Rectal smooth muscle tissue (tissue), 1 donor: ENCODE data around the gene PLEKHA6.
A peak's percentile ranks its signal among the peaks of the same experiment; 100 is the strongest.
"Not testable (repeated sequence)": the region's sequence is repeated elsewhere in the genome, so short reads cannot be mapped to it uniquely, and the experiment has no call there.

Experiments used
- H3K27ac ChIP-seq: one replicate; pipeline ENCODE4 v1.7.0; 2013; ENCODE audit warnings: low read depth, low read length, inconsistent platforms
- H3K27me3 ChIP-seq: one replicate; pipeline ENCODE4 v1.7.0; 2013; ENCODE audit warnings: low read length; ENCODE audit not compliant: control insufficient read depth, insufficient read depth
- H3K36me3 ChIP-seq: one replicate; pipeline ENCODE4 v1.7.0; 2013; ENCODE audit warnings: low read length; ENCODE audit not compliant: control insufficient read depth, insufficient read depth
- H3K4me1 ChIP-seq: one replicate; pipeline ENCODE4 v1.7.0; 2013; ENCODE audit warnings: low read length; ENCODE audit not compliant: control insufficient read depth, insufficient read depth
- H3K4me3 ChIP-seq: one replicate; pipeline ENCODE4 v1.7.0; 2013; ENCODE audit warnings: low read length
- H3K9ac ChIP-seq: one replicate; pipeline ENCODE4 v1.7.0; 2013; ENCODE audit warnings: low read length

Gene PLEKHA6

GRCh38 chr1:204337583-204337982, 22.1 kb downstream of the PLEKHA6 start:
- H3K36me3 ChIP-seq, result no peaks in the 10 kb centered on the region
- no peaks in the 10 kb centered on the region for H3K27me3 ChIP-seq
- H3K4me1 ChIP-seq, result no peaks in the 10 kb centered on the region
- H3K27ac ChIP-seq, result no peak overlapping the region
- no peak overlapping the region for H3K4me3 ChIP-seq
- no peak overlapping the region for H3K9ac ChIP-seq

- Histone ChIP-seq H3K4me3 (no peak overlapping the region), H3K9ac (no peak overlapping the region), H3K36me3 (no peaks in the 10 kb centered on the region), H3K27me3 (no peaks in the 10 kb centered on the region), H3K27ac (no peak overlapping the region), H3K4me1 (no peaks in the 10 kb centered on the region)
Observed at GRCh38 chr1:204337036-204337429, 22.7 kb downstream of the PLEKHA6 start.

- Histone ChIP-seq H3K4me1 (no peaks in the 10 kb centered on the region), H3K4me3 (no peak overlapping the region), H3K36me3 (no peaks in the 10 kb centered on the region), H3K9ac (no peak overlapping the region), H3K27me3 (no peaks in the 10 kb centered on the region), H3K27ac (no peak overlapping the region)
Observed at GRCh38 chr1:204336421-204337035, 23.2 kb downstream of the PLEKHA6 start.

- Histone ChIP-seq H3K4me1 (no peaks in the 10 kb centered on the region), H3K27me3 (no peaks in the 10 kb centered on the region), H3K27ac (no peak overlapping the region)
Observed at GRCh38 chr1:204335533-204335932, 24.2 kb downstream of the PLEKHA6 start.

GRCh38 chr1:204335085-204335484, 24.6 kb downstream of the PLEKHA6 start:
- H3K9ac ChIP-seq, result no peak overlapping the region
- H3K27me3 ChIP-seq, result no peaks in the 10 kb centered on the region
- H3K27ac ChIP-seq, result no peak overlapping the region
- no peaks in the 10 kb centered on the region for H3K4me1 ChIP-seq
- no peaks in the 10 kb centered on the region for H3K36me3 ChIP-seq
- H3K4me3 ChIP-seq, result no peak overlapping the region

More at GRCh38 chr1:204335533-204335932, 24.2 kb downstream of the PLEKHA6 start:
- no peak overlapping the region for H3K4me3 ChIP-seq
- H3K9ac ChIP-seq, result no peak overlapping the region
- no peaks in the 10 kb centered on the region for H3K36me3 ChIP-seq

- no peaks in the 10 kb centered on the region for H3K27me3 ChIP-seq
- no peaks in the 10 kb centered on the region for H3K36me3 ChIP-seq
- no peak overlapping the region for H3K9ac ChIP-seq
- no peak overlapping the region for H3K4me3 ChIP-seq
- no peaks in the 10 kb centered on the region for H3K4me1 ChIP-seq
- no peak overlapping the region for H3K27ac ChIP-seq
Observed at GRCh38 chr1:204334455-204334854, 25.3 kb downstream of the PLEKHA6 start.

GRCh38 chr1:204333427-204333826, 26.3 kb downstream of the PLEKHA6 start:
- Histone ChIP-seq H3K36me3 (no peaks in the 10 kb centered on the region), H3K4me1 (no peaks in the 10 kb centered on the region), H3K27me3 (no peaks in the 10 kb centered on the region), H3K4me3 (no peak overlapping the region), H3K9ac (no peak overlapping the region), H3K27ac (no peak overlapping the region)

- Histone ChIP-seq H3K9ac (peak overlapping the region; percentile 51), H3K4me3 (peak overlapping the region; percentile 45), H3K27me3 (no peaks in the 10 kb centered on the region), H3K36me3 (no peaks in the 10 kb centered on the region), H3K4me1 (no peaks in the 10 kb centered on the region), H3K27ac (no peak overlapping the region)
Observed at GRCh38 chr1:204331847-204332487, 27.8 kb downstream of the PLEKHA6 start.

- Histone ChIP-seq H3K4me3 (peak overlapping the region; percentile 45), H3K27ac (no peak overlapping the region), H3K36me3 (no peaks in the 10 kb centered on the region), H3K27me3 (no peaks in the 10 kb centered on the region), H3K4me1 (no peaks in the 10 kb centered on the region), H3K9ac (no peak overlapping the region)
Observed at GRCh38 chr1:204331275-204331674, 28.5 kb downstream of the PLEKHA6 start.

GRCh38 chr1:204327870-204328269, 31.9 kb downstream of the PLEKHA6 start:
- not testable (repeated sequence) for H3K27me3 ChIP-seq, H3K36me3 ChIP-seq, H3K4me3 ChIP-seq, H3K27ac ChIP-seq, H3K4me1 ChIP-seq, H3K9ac ChIP-seq

- Histone ChIP-seq H3K9ac (no peak overlapping the region), H3K4me1 (no peaks in the 10 kb centered on the region), H3K4me3 (no peak overlapping the region), H3K27ac (no peak overlapping the region), H3K27me3 (no peaks in the 10 kb centered on the region), H3K36me3 (no peaks in the 10 kb centered on the region)
Observed at GRCh38 chr1:204327359-204327758, 32.4 kb downstream of the PLEKHA6 start.

- no peaks in the 10 kb centered on the region for H3K27me3 ChIP-seq
- H3K4me3 ChIP-seq, result no peak overlapping the region
- H3K4me1 ChIP-seq, result no peaks in the 10 kb centered on the region
- H3K9ac ChIP-seq, result no peak overlapping the region
- no peak overlapping the region for H3K27ac ChIP-seq
- H3K36me3 ChIP-seq, result no peaks in the 10 kb centered on the region
Observed at GRCh38 chr1:204326771-204327300, 32.9 kb downstream of the PLEKHA6 start.

GRCh38 chr1:204325944-204326343, 33.8 kb downstream of the PLEKHA6 start:
- Histone ChIP-seq H3K4me3 (no peak overlapping the region), H3K36me3 (no peaks in the 10 kb centered on the region), H3K9ac (no peak overlapping the region), H3K27me3 (no peaks in the 10 kb centered on the region), H3K4me1 (no peaks in the 10 kb centered on the region), H3K27ac (no peak overlapping the region)
